ENCODE data around the gene LRRC17.

Gene LRRC17

DNA sequence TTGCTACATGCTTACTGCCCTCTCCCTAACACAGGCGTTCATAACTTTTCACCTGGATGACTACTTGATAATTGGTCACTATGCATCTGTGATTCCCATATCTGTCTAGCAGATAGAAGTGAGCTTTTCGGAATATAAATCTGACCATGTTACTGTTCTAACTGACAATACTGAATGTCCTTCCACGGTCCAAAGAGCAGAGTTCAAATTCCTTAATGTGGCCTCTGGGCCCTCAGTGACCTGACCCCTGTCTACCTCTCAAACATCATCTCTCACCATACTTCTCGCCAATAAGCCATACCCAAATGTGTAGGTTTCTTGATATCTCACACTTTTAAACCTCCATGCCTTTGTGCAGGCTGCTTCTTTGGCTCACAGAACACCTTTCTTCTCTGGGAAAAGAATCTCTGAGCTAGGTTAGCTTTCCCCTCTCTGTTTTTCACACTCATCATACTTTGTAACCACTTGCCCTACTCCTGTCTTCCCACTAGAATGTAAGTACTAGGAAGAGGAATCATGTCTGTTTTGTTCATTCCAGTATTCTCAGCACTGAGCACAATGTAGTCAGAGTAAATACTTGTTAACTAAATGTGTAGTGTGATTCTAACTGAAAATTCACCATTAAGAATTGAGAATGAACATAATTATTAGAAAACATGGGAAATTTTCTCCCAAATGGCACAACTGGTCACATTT is 39.2 kb upstream of the LRRC17 start (continued):
- no peak for TF ChIP-seq ZNF146 (tag by site-specific recombination; IDR thresholded peaks at IDR 0.05)

DNA sequence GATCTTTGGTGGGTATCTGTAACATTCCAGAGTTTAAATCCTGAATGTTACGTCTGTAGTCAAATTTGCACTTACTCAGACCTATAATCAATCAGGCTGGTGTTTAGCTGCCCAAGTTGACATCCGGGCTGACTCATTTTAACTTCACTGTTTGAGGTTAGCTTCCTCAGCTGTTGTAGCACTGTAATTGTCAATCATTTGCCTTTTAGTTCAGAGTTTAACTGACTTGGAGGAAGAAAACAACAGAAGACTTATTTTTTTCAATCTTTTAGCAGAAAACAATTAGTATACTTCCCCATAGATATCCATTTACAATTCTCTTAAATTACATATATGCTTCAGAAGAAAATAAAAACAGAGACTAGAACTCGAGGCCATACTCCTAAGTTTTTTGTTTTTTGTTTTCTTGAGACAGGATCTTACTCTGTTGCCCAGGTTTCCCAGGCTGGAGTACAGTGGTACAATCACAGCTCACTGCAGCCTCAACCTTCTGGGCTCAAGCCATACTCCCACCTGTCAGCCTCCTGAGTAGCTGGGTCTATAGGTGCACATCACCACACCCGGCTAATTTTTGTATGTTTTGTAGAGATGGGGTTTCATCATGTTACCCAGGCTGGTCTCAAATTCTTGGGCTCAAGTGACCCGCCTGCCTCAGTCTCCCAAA is 38.5 kb upstream of the LRRC17 start:
- POLR2A ChIA-PET, result no interaction called here
- no peaks in the 10 kb centered on the region for H3K4me1 ChIP-seq (ENCODE audit: control insufficient read depth, insufficient read depth, low read length)
- H3K9me3 ChIP-seq (ENCODE audit: control insufficient read depth, insufficient read depth, low read depth, low read length), result no peaks in the 10 kb centered on the region
- no peak for TF ChIP-seq ZBTB48 (tag by site-specific recombination; IDR thresholded peaks at IDR 0.05)
- no peak for TF ChIP-seq ZNF600 (tag by site-specific recombination; IDR thresholded peaks at IDR 0.05)
- H3K36me3 ChIP-seq (ENCODE audit: control insufficient read depth in 2 of 2, insufficient read depth in 1 of 2, low read length in 2 of 2), result no peaks in the 10 kb centered on the region
- no peak overlapping the region for H3K4me3 ChIP-seq (ENCODE audit: low read depth, low read length)
- no peak overlapping the region for H3K27ac ChIP-seq (ENCODE audit: extremely low read depth, low read depth, low read length)
- CTCF ChIA-PET, result interaction anchor here (0.7 to 1.3 kb wide), 2 partner anchors 9 to 12 kb away, joined by 3 to 4 read pairs; no protein-coding TSS in a partner anchor

DNA sequence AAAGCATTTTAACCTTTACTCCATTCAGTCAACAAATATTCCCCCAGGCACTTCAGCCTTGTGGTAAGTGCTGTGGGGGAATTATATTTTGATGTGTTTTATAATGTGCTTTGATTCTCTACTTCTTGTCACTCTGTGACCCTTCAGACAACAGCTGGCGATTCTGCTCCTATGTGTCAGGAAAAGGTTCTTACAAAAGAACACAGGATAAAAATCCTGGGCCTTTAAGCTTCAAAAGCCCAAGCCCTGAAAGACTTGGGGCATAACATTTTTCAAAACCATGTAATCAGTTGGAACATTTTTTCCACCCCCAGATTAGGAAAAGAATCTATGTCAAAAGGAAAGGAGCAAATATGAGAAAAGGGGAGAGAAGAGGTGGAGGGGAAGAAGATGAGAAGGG is 37.8 kb upstream of the LRRC17 start:
- CTCF ChIA-PET, result interaction anchor here (0.7 kb wide), 1 partner anchor 9 kb away, joined by 3 read pairs; no protein-coding TSS in a partner anchor

DNA sequence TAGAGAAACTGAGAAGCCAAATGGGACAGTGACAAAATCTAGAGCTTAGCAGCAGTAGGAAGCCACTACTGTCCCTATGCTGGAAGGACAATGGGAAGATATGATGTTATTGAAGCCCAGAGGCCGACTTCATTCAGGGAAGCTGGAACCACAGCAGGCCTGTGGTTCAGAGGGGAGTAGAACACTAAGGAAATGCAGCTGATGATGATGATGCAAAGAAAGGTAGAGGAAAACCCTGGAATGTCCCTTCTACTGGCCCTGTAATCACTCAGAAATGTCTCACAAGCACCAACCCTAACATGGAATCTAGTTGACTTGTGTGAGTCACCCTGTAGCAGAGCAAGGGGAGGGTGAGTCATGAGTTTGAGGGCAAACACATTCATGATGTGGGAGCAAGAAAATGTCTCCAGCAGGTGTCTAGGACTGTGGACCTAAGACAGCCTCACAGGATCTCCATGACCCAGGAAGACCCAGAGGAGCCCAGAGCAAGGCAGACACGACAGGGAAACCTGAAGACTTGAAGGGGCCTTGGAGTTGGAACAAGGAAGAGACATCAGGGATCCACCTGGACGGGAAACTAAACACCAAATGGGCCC is 37.0 kb upstream of the LRRC17 start:
- Histone ChIP-seq H3K9me3 (ENCODE audit: control insufficient read depth, insufficient read depth, low read depth, low read length) (no peaks in the 10 kb centered on the region), H3K36me3 (ENCODE audit: control insufficient read depth in 2 of 2, insufficient read depth in 1 of 2, low read length in 2 of 2) (no peaks in the 10 kb centered on the region), H3K4me1 (ENCODE audit: control insufficient read depth, insufficient read depth, low read length) (no peaks in the 10 kb centered on the region), H3K4me3 (ENCODE audit: low read depth, low read length) (no peak overlapping the region), H3K27ac (ENCODE audit: extremely low read depth, low read depth, low read length) (no peak overlapping the region)
- CTCF ChIA-PET, result no interaction called here
- POLR2A ChIA-PET, result no interaction called here
- TF ChIP-seq MEIS1 (CRISPR knock-in tag; IDR thresholded peaks at IDR 0.05; ENCODE audit: borderline replicate concordance), result no peak
- peak; percentile 55; the same call in 1 of the 2 replicates for TF ChIP-seq ZNF600 (tag by site-specific recombination; IDR thresholded peaks at IDR 0.05)
- no peak for TF ChIP-seq ZNF10 (tag by site-specific recombination; IDR thresholded peaks at IDR 0.05)
- no peak for TF ChIP-seq ZNF391 (tag by site-specific recombination; IDR thresholded peaks at IDR 0.05; ENCODE audit: borderline replicate concordance, low read depth)
- peak; percentile 31; the same call in 1 of the 2 replicates for TF ChIP-seq SP7 (tag by site-specific recombination; IDR thresholded peaks at IDR 0.05)
- TF ChIP-seq, protein P1, sequence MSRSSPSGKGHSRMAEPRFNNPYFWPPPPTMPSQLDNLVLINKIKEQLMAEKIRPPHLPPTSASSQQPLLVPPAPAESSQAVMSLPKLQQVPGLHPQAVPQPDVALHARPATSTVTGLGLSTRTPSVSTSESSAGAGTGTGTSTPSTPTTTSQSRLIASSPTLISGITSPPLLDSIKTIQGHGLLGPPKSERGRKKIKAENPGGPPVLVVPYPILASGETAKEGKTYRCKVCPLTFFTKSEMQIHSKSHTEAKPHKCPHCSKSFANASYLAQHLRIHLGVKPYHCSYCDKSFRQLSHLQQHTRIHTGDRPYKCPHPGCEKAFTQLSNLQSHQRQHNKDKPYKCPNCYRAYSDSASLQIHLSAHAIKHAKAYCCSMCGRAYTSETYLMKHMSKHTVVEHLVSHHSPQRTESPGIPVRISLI (tag by site-specific recombination; IDR thresholded peaks at IDR 0.05), result no peak
- TF ChIP-seq ZNF791 (tag by site-specific recombination; IDR thresholded peaks at IDR 0.05), result no peak
- TF ChIP-seq TCF7L2 (IDR thresholded peaks at IDR 0.05; ENCODE audit: borderline replicate concordance, low read depth, low read length), result no peak
- TF ChIP-seq ZBTB21 (tag by site-specific recombination; IDR thresholded peaks at IDR 0.05), result no peak
- peak; percentile 27; the same call in 1 of the 2 replicates for TF ChIP-seq ZNF366 (tag by site-specific recombination; conservative IDR thresholded peaks at IDR 0.05)
- TF ChIP-seq ZFP41 (tag by site-specific recombination; IDR thresholded peaks at IDR 0.05; ENCODE audit: borderline replicate concordance), result no peak
- TF ChIP-seq KLF16 (tag by site-specific recombination; IDR thresholded peaks at IDR 0.05), result no peak
- TF ChIP-seq ZNF335 (tag by site-specific recombination; conservative IDR thresholded peaks at IDR 0.05), result no peak
- TF ChIP-seq ZNF610 (tag by site-specific recombination; IDR thresholded peaks at IDR 0.05; ENCODE audit: borderline replicate concordance), result no peak
- TF ChIP-seq SCRT2 (tag by site-specific recombination; IDR thresholded peaks at IDR 0.05), result no peak
- TF ChIP-seq, protein P2, sequence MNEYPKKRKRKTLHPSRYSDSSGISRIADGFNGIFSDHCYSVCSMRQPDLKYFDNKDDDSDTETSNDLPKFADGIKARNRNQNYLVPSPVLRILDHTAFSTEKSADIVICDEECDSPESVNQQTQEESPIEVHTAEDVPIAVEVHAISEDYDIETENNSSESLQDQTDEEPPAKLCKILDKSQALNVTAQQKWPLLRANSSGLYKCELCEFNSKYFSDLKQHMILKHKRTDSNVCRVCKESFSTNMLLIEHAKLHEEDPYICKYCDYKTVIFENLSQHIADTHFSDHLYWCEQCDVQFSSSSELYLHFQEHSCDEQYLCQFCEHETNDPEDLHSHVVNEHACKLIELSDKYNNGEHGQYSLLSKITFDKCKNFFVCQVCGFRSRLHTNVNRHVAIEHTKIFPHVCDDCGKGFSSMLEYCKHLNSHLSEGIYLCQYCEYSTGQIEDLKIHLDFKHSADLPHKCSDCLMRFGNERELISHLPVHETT (tag by site-specific recombination; IDR thresholded peaks at IDR 0.05), result 0 out of 2 replicates have a peak, but pooled peaks have one; percentile 48

More for the DNA sequence above, 37.8 kb upstream of the LRRC17 start:
- no peaks in the 10 kb centered on the region for H3K36me3 ChIP-seq (ENCODE audit: control insufficient read depth in 2 of 2, insufficient read depth in 1 of 2, low read length in 2 of 2)
- TF ChIP-seq ZNF548 (tag by site-specific recombination; IDR thresholded peaks at IDR 0.05) (no peak), ZNF311 (tag by site-specific recombination; IDR thresholded peaks at IDR 0.05; ENCODE audit: borderline replicate concordance) (no peak), ZNF175 (tag by site-specific recombination; IDR thresholded peaks at IDR 0.05) (no peak)
- H3K9me3 ChIP-seq (ENCODE audit: control insufficient read depth, insufficient read depth, low read depth, low read length), result no peaks in the 10 kb centered on the region
- no peak overlapping the region for H3K27ac ChIP-seq (ENCODE audit: extremely low read depth, low read depth, low read length)
- H3K4me3 ChIP-seq (ENCODE audit: low read depth, low read length), result no peak overlapping the region
- POLR2A ChIA-PET, result no interaction called here
- no peaks in the 10 kb centered on the region for H3K4me1 ChIP-seq (ENCODE audit: control insufficient read depth, insufficient read depth, low read length)

Measured in HEK293 (cell line).